Renal cortex interstitium (tissue), 11 donors: ENCODE results near the gene IL5RA. TPM values are rescaled to one million over a fixed set of nuclear protein-coding genes. Genes with fewer than 3 reads are reported as not detected.

ENCODE experiments used
- DNase-seq, 11 donors: peaks; one replicate each; pipeline ENCODE4 v3.0.0-alpha.2; 2013; ENCODE audit warnings: low read depth in 9 of 11, low spot score in 4 of 11; ENCODE audit errors: extremely low read depth in 1 of 11
- polyA plus RNA-seq, 3 donors: library from polyadenylated mRNA; unstranded; fragments of 120-200 nt; gene quantifications; one replicate each; pipeline ENCODE4 v1.2.1, GENCODE V29; 2013; ENCODE audit not compliant: insufficient read length in 3 of 3

The IL5RA gene
- polyA plus RNA-seq, 3 donors = 0.32 to 0.79 (median 0.65) TPM

GRCh38 chr3:3074551-3075257 is 35.5 kb downstream of the IL5RA start:
- no peak for DNase-seq

- DNase-seq = peak in 7 of 11 donors; percentile 2 to 20 (median 13)
These were observed 39.0 kb downstream of the IL5RA start for GRCh38 chr3:3071136-3071535.

GRCh38 chr3:3069723-3070122 is 40.5 kb downstream of the IL5RA start:
- no peak for DNase-seq

- DNase-seq = no peak
These were observed 41.8 kb downstream of the IL5RA start for GRCh38 chr3:3068358-3068881.

GRCh38 chr3:3066910-3067309 is 43.3 kb downstream of the IL5RA start:
- no peak for DNase-seq

GRCh38 chr3:3066378-3066777 is 43.8 kb downstream of the IL5RA start:
- DNase-seq = no peak

GRCh38 chr3:3065876-3066275 is 44.3 kb downstream of the IL5RA start:
- DNase-seq = no peak

GRCh38 chr3:3064297-3064696 is 45.9 kb downstream of the IL5RA start:
- no peak for DNase-seq

GRCh38 chr3:3059645-3060044 is 50.5 kb downstream of the IL5RA start:
- no peak for DNase-seq

- DNase-seq = no peak
These were observed 56.2 kb downstream of the IL5RA start for GRCh38 chr3:3053974-3054373.

- DNase-seq = no peak
These were observed 71.8 kb downstream of the IL5RA start for GRCh38 chr3:3038201-3038991.

- no peak for DNase-seq
These were observed 73.0 kb downstream of the IL5RA start for GRCh38 chr3:3037156-3037555.

- DNase-seq = no peak
These were observed 78.8 kb downstream of the IL5RA start for GRCh38 chr3:3031326-3031725.

GRCh38 chr3:3027976-3028567 is 82.1 kb downstream of the IL5RA start:
- no peak for DNase-seq

GRCh38 chr3:3023111-3023745 is 86.9 kb downstream of the IL5RA start:
- DNase-seq = peak in 1 of 11 donors; percentile 14

- DNase-seq = no peak
These were observed 90.0 kb downstream of the IL5RA start for GRCh38 chr3:3020209-3020608.
